H1 (cell line): ENCODE results near the gene WASL. TPM values are rescaled to one million over a fixed set of nuclear protein-coding genes. Genes with fewer than 3 reads are reported as not detected.

Experiments used
- CTCF ChIA-PET: fragments of 300-600 bp; sonication (Branson Sonifier 250); formaldehyde crosslinking; loops from one replicate; lab custom pipeline; 2021; ENCODE audit not compliant: partially characterized antibody; lab: Charles Lee
- POLR2A ChIA-PET: fragments of 300-600 bp; sonication (Branson Sonifier 250); formaldehyde crosslinking; loops from one replicate; lab custom pipeline; 2021; ENCODE audit warnings: inconsistent platforms; ENCODE audit not compliant: partially characterized antibody; lab: Charles Lee
- DNase-seq, 2 experiments: peaks; one replicate each; pipeline versions ENCODE4 v3.0.0 to v3.0.0-alpha.2; 2010 to 2022; ENCODE audit warnings: low spot score in 2 of 2, low read depth in 1 of 2, mixed read lengths in 1 of 2
- FAIRE-seq: peaks from 2 replicates; lab custom pipeline; 2011; peaks lifted over from hg19 to GRCh38; lab: Jason Lieb, UNC
- H2AFZ ChIP-seq: 2 replicates; pipeline ENCODE4 v1.8.1; 2012; ENCODE audit warnings: low read length, inconsistent platforms
- H2AK5ac ChIP-seq: 2 replicates; pipeline ENCODE4 v1.6.1; 2013; ENCODE audit warnings: low read depth, low read length
- H2BK120ac ChIP-seq: replicated peaks from 2 replicates; pipeline ENCODE3; 2013; ENCODE audit warnings: low read depth, low read length, inconsistent platforms
- H2BK12ac ChIP-seq: 2 replicates; pipeline ENCODE4 v1.6.1; 2013; ENCODE audit warnings: low read depth, low read length
- H2BK15ac ChIP-seq: 2 replicates; pipeline ENCODE4 v1.6.1; 2013; ENCODE audit warnings: low read length
- H2BK20ac ChIP-seq: 2 replicates; pipeline ENCODE4 v1.6.1; 2013; ENCODE audit warnings: low read length
- H2BK5ac ChIP-seq: 2 replicates; pipeline ENCODE4 v1.6.1; 2013; ENCODE audit warnings: low read depth, low read length
- H3K14ac ChIP-seq: 2 replicates; pipeline ENCODE4 v1.6.1; 2013; ENCODE audit warnings: inconsistent platforms; ENCODE audit not compliant: insufficient read length
- H3K18ac ChIP-seq: 2 replicates; pipeline ENCODE4 v1.6.1; 2013; ENCODE audit warnings: low read length; ENCODE audit errors: extremely low read depth
- H3K23ac ChIP-seq: 2 replicates; pipeline ENCODE4 v1.6.1; 2013; ENCODE audit warnings: inconsistent platforms; ENCODE audit not compliant: insufficient read length
- H3K23me2 ChIP-seq: 2 replicates; pipeline ENCODE4 v1.6.1; 2013; ENCODE audit warnings: low read depth, low read length
- H3K27ac ChIP-seq: 2 replicates; pipeline ENCODE4 v1.6.1; 2011; ENCODE audit warnings: low read depth, low read length, inconsistent platforms
- H3K27me3 ChIP-seq, 4 experiments: replicated peaks in 1 of 4; 1 replicate in 1 of 4; 2 replicates in 3 of 4; pipeline versions ENCODE4 v1.6.1 to v1.8.1; 2011 to 2013; ENCODE audit warnings: low read length in 3 of 4, mild to moderate bottlenecking in 3 of 4, inconsistent platforms in 2 of 4, mixed read lengths in 2 of 4, moderate library complexity in 1 of 4; ENCODE audit not compliant: control insufficient read depth in 3 of 4, insufficient read depth in 3 of 4; ENCODE audit errors: extremely low read depth in 1 of 4
- H3K36me3 ChIP-seq, 4 experiments: 2 replicates each; pipeline versions ENCODE4 v1.6.1 to v1.8.1; 2011 to 2013; ENCODE audit warnings: mild to moderate bottlenecking in 4 of 4, low read length in 3 of 4, moderate library complexity in 2 of 4, control low read depth in 1 of 4, inconsistent platforms in 1 of 4; ENCODE audit not compliant: insufficient read depth in 4 of 4, control insufficient read depth in 2 of 4
- H3K4ac ChIP-seq: replicated peaks from 2 replicates; pipeline ENCODE3; 2013; ENCODE audit warnings: low read length, low read depth, mixed read lengths, inconsistent platforms; ENCODE audit not compliant: insufficient read length
- H3K4me1 ChIP-seq, 4 experiments: replicated peaks in 1 of 4; 1 replicate in 1 of 4; 2 replicates in 3 of 4; pipeline versions ENCODE4 v1.6.1 to v1.8.1; 2011 to 2013; ENCODE audit warnings: low read length in 3 of 4, inconsistent platforms in 2 of 4, mixed read lengths in 1 of 4; ENCODE audit not compliant: insufficient read depth in 4 of 4, control insufficient read depth in 3 of 4
- H3K4me2 ChIP-seq, 2 experiments: 2 replicates each; pipeline versions ENCODE4 v1.6.1 to v1.8.1; 2011 to 2013; ENCODE audit warnings: low read depth in 2 of 2, low read length in 2 of 2, control low read depth in 1 of 2, inconsistent platforms in 1 of 2, mild to moderate bottlenecking in 1 of 2; ENCODE audit not compliant: insufficient read depth in 1 of 2
- H3K4me3 ChIP-seq, 4 experiments: fragments of 200-600, 300-600 bp in 1 of 4; sonication (generic), shearing (Covaris generic), sonication (Bioruptor Twin) in 1 of 4; 2 replicates each; pipeline versions ENCODE4 v1.5.1 to v1.8.1; 2011 to 2016; ENCODE audit warnings: low read length in 4 of 4, low read depth in 3 of 4, control low read depth in 2 of 4, inconsistent platforms in 2 of 4, mild to moderate bottlenecking in 2 of 4, mixed read lengths in 1 of 4, moderate library complexity in 1 of 4; ENCODE audit not compliant: insufficient read depth in 2 of 4; ENCODE audit errors: extremely low read depth in 1 of 4
- H3K56ac ChIP-seq: replicated peaks from 2 replicates; pipeline ENCODE3; 2013; ENCODE audit warnings: low read depth, mild to moderate bottlenecking, mixed read lengths, low read length, inconsistent platforms; ENCODE audit not compliant: insufficient read length
- H3K79me1 ChIP-seq: 2 replicates; pipeline ENCODE4 v1.6.1; 2013; ENCODE audit warnings: low read depth, low read length, control low read depth
- H3K79me2 ChIP-seq, 2 experiments: 2 replicates each; pipeline versions ENCODE4 v1.6.1 to v1.8.1; 2012 to 2013; ENCODE audit warnings: low read length in 2 of 2, mild to moderate bottlenecking in 2 of 2, inconsistent platforms in 1 of 2; ENCODE audit not compliant: insufficient read depth in 2 of 2, control insufficient read depth in 1 of 2
- H3K9ac ChIP-seq, 4 experiments: replicated peaks in 1 of 4; 1 replicate in 1 of 4; 2 replicates in 3 of 4; pipeline versions ENCODE4 v1.6.1 to v1.8.1; 2011 to 2013; ENCODE audit warnings: low read depth in 3 of 4, low read length in 3 of 4, control low read depth in 2 of 4, mild to moderate bottlenecking in 2 of 4, moderate library complexity in 2 of 4, inconsistent platforms in 1 of 4; ENCODE audit errors: extremely low read depth in 1 of 4
- H3K9me3 ChIP-seq, 2 experiments: 2 replicates each; pipeline versions ENCODE4 v1.6.1 to v1.8.1; 2012 to 2013; ENCODE audit warnings: mild to moderate bottlenecking in 2 of 2, moderate library complexity in 2 of 2, control low read depth in 1 of 2, inconsistent platforms in 1 of 2, low read depth in 1 of 2, low read length in 1 of 2, mixed read lengths in 1 of 2; ENCODE audit not compliant: insufficient read depth in 2 of 2
- H4K20me1 ChIP-seq, 2 experiments: replicated peaks in 1 of 2; 2 replicates each; pipeline versions ENCODE3 to v1.8.1; 2011 to 2013; ENCODE audit warnings: inconsistent platforms in 2 of 2, low read length in 2 of 2, mild to moderate bottlenecking in 1 of 2; ENCODE audit not compliant: insufficient read depth in 2 of 2, control insufficient read depth in 1 of 2
- H4K5ac ChIP-seq: 2 replicates; pipeline ENCODE4 v1.6.1; 2013; ENCODE audit warnings: low read length, low read depth, mixed read lengths, inconsistent platforms; ENCODE audit not compliant: insufficient read length
- H4K8ac ChIP-seq: 2 replicates; pipeline ENCODE4 v1.8.0; 2013; ENCODE audit warnings: mild to moderate bottlenecking, moderate library complexity, low read length, inconsistent platforms; ENCODE audit not compliant: insufficient read depth; ENCODE audit errors: extremely low read depth
- H4K91ac ChIP-seq: replicated peaks from 2 replicates; pipeline ENCODE3; 2013; ENCODE audit warnings: low read length, mixed read lengths, inconsistent platforms; ENCODE audit not compliant: insufficient read length
- BCL11A ChIP-seq, 2 experiments: IDR thresholded peaks; one replicate each; pipeline ENCODE4 v1.6.1; 2011; ENCODE audit warnings: low read depth in 2 of 2, low read length in 2 of 2, mild to moderate bottlenecking in 2 of 2
- BRCA1 ChIP-seq: IDR thresholded peaks from 2 replicates; pipeline ENCODE4 v1.6.1; 2012; ENCODE audit warnings: low read depth, low read length, improper control_type of control experiment
- CHD1 ChIP-seq: IDR thresholded peaks from 2 replicates; pipeline ENCODE4 v1.6.1; 2012; ENCODE audit warnings: low read depth, low read length, improper control_type of control experiment
- CTCF ChIP-seq, 3 experiments: IDR thresholded peaks; 1 replicate in 2 of 3; 2 replicates in 1 of 3; pipeline versions ENCODE4 v1.5.1 to v1.6.1; 2011; ENCODE audit warnings: low read length in 3 of 3, mild to moderate bottlenecking in 3 of 3, inconsistent platforms in 2 of 3, low read depth in 1 of 3, moderate library complexity in 1 of 3; ENCODE audit not compliant: insufficient read depth in 1 of 3; ENCODE audit errors: control extremely low read depth in 1 of 3
- EP300 ChIP-seq, 2 experiments: IDR thresholded peaks; 1 replicate in 1 of 2; 2 replicates in 1 of 2; pipeline ENCODE4 v1.6.1; 2011 to 2012; ENCODE audit warnings: low read depth in 2 of 2, low read length in 2 of 2, mild to moderate bottlenecking in 2 of 2, borderline replicate concordance in 1 of 2, inconsistent platforms in 1 of 2, moderate library complexity in 1 of 2
- GABPA ChIP-seq: IDR thresholded peaks from 2 replicates; pipeline ENCODE4 v1.6.1; 2011; ENCODE audit warnings: mild to moderate bottlenecking, low read length, moderate library complexity, borderline replicate concordance; ENCODE audit not compliant: insufficient read depth
- HDAC2 ChIP-seq, 2 experiments: fragments of 300-600 bp in 1 of 2; sonication (generic) in 1 of 2; IDR thresholded peaks; 2 replicates each; pipeline ENCODE4 v1.6.1; 2011 to 2012; ENCODE audit warnings: low read depth in 2 of 2, low read length in 2 of 2, mild to moderate bottlenecking in 2 of 2, moderate library complexity in 2 of 2, borderline replicate concordance in 1 of 2, inconsistent platforms in 1 of 2
- JUND ChIP-seq: IDR thresholded peaks from 2 replicates; pipeline ENCODE4 v1.6.1; 2011; ENCODE audit warnings: mild to moderate bottlenecking, improper control_type of control experiment, low read length
- SIN3A ChIP-seq, 2 experiments: IDR thresholded peaks in 1 of 2; conservative IDR thresholded peaks in 1 of 2; 2 replicates each; pipeline ENCODE4 v1.6.1; 2011 to 2012; ENCODE audit warnings: low read length in 2 of 2, improper control_type of control experiment in 1 of 2, low read depth in 1 of 2, mild to moderate bottlenecking in 1 of 2
- WGBS, 2 experiments: shearing (Covaris generic) in 1 of 2; methylation state at CpG; one replicate each; pipeline versions ENCODE4 v1.1.6 to v1.1.7; 2013 to 2015; ENCODE audit warnings: low lambda C conversion rate in 2 of 2, mixed read lengths in 2 of 2, inconsistent platforms in 1 of 2, low coverage in 1 of 2, missing lambda C conversion rate in 1 of 2; ENCODE audit not compliant: insufficient replicate concordance in 2 of 2, insufficient coverage in 1 of 2, insufficient read length in 1 of 2; ENCODE audit errors: extremely low coverage in 1 of 2, missing lambda C conversion rate in 1 of 2; 5-methylcytosine and 5-hydroxymethylcytosine counted together
- polyA plus RNA-seq, 7 experiments: library from polyadenylated mRNA; depleted of rRNA in 3 of 7; stranded (reverse) in 5 of 7; unstranded in 2 of 7; fragments of >200 nt in 5 of 7; fragments of 200-250 nt in 2 of 7; gene quantifications; 1 replicate in 5 of 7; 2 replicates in 1 of 7; 4 replicates in 1 of 7; pipeline versions ENCODE4 v1.2.1 to v1.2.3, GENCODE V29; 2011 to 2013; ENCODE audit warnings: missing spikeins in 2 of 7, mixed read lengths in 2 of 7
- total RNA-seq: library from RNA; stranded (reverse); fragmentation: NEBNext Ultra II Directional; extraction: Animal tissue kit (Norgen Biotek cat#: 25700); gene quantifications from 2 replicates; pipeline ENCODE4 v1.2.1, GENCODE V29; 2021

WASL gene
- total and polyA plus RNA-seq, 2 of the 8 experiments (the other 6 are each of a cell fraction or from before 2014, with no cell fraction given) = 7.7 to 38.9 TPM

DNA sequence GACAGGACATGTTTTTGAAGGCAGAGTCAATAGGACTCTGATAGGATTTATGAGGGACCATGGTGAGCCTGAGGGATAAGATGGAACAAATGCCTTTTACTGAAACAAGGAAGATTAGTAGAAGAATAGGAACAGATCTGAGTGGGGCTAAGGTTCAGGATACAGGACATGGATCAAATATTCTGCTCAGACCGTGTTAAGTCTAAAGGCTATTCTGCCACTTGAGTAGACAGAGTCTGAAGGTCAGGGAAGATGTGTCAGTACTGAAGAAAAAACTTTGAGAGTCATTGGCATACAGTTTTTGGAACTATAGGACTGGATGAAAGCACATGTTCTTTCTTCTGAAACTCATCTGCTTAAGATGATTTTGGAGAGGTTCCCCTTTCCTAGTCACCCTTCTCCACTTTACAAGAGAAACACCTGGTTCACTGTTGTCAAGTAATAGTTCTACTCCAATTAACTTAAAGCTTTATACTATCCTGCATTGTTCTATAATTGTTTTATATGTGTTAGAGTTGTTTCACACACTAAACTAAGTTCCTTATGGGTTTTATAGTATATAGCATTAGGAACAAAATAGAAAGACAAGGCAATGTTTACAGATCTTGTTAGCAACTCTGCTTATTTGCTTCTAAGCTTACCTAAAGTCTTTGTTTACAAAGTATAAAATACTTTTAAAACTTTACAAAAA is 43.4 kb downstream of the WASL start:
- POLR2A ChIA-PET = no interaction called here
- CTCF ChIA-PET = interaction anchor here (0.9 to 1.5 kb wide), 4 partner anchors 12 to 167 kb away, joined by 3 to 5 read pairs (median 4); partner anchors contain the start of gene WASL
- no peak overlapping the region for H2BK5ac ChIP-seq
- TF ChIP-seq BCL11A (IDR thresholded peaks at IDR 0.05; ENCODE audit: low read depth in 2 of 2, low read length in 2 of 2) = no peak
- no peak for TF ChIP-seq GABPA
- no peak for TF ChIP-seq CHD1
- TF ChIP-seq BRCA1 = no peak
- TF ChIP-seq CTCF (IDR thresholded peaks at IDR 0.05; ENCODE audit: control extremely low read depth in 1 of 3, insufficient read depth in 1 of 3, low read depth in 1 of 3, low read length in 3 of 3) = no peak
- no peak for TF ChIP-seq SIN3A (conservative IDR thresholded peaks at IDR 0.05 in 1 of 2, IDR thresholded peaks at IDR 0.05 in 1 of 2; ENCODE audit: low read depth in 1 of 2, low read length in 2 of 2)
- TF ChIP-seq EP300 (IDR thresholded peaks at IDR 0.05; ENCODE audit: borderline replicate concordance in 1 of 2, low read depth in 2 of 2, low read length in 2 of 2) = no peak
- TF ChIP-seq JUND = no peak
- no peak for TF ChIP-seq HDAC2 (IDR thresholded peaks at IDR 0.05; ENCODE audit: borderline replicate concordance in 1 of 2, low read depth in 2 of 2, low read length in 2 of 2)

More for the DNA sequence above, 43.4 kb downstream of the WASL start:
- H3K79me2 ChIP-seq = peaks cover 0 to 8% of the 10 kb centered on the region in 2 experiments; a peak in 1 of 4 replicates
- no peak overlapping the region for H2BK120ac ChIP-seq
- no peak overlapping the region for H3K23ac ChIP-seq
- no peak overlapping the region for H4K5ac ChIP-seq
- H3K4ac ChIP-seq = no peak overlapping the region
- peaks cover 2 to 62% (median 17%) of the 10 kb centered on the region in 4 experiments; a peak in 6 of 8 replicates for H3K36me3 ChIP-seq
- H3K23me2 ChIP-seq = no peaks in the 10 kb centered on the region
- H4K20me1 ChIP-seq = peaks cover 0 to 4% of the 10 kb centered on the region in 2 experiments
- WGBS, 2 experiments = 94% methylated on average over 1 of the region's 1 CpG; no CpG with 5 or more reads in 1 of the 2 experiments
- H3K4me3 ChIP-seq = no peak overlapping the region
- no peak overlapping the region for H2BK12ac ChIP-seq
- no peak overlapping the region for H4K8ac ChIP-seq
- no peaks in the 10 kb centered on the region; a peak in 1 of 7 replicates for H3K4me1 ChIP-seq
- H3K9me3 ChIP-seq = no peaks in the 10 kb centered on the region
- no peak overlapping the region for H3K56ac ChIP-seq
- no peak overlapping the region for H3K27ac ChIP-seq
- H3K27me3 ChIP-seq = no peaks in the 10 kb centered on the region
- no peak for DNase-seq
- H3K79me1 ChIP-seq = no peaks in the 10 kb centered on the region
- no peak overlapping the region for H4K91ac ChIP-seq
- no peak overlapping the region for H3K14ac ChIP-seq
- H2AK5ac ChIP-seq = no peak overlapping the region
- FAIRE-seq = no peak
- no peak overlapping the region for H2BK15ac ChIP-seq
- no peak overlapping the region for H3K9ac ChIP-seq
- no peak overlapping the region for H3K18ac ChIP-seq
- H2BK20ac ChIP-seq = no peak overlapping the region
- no peak overlapping the region for H2AFZ ChIP-seq
- H3K4me2 ChIP-seq = no peak overlapping the region
